Measurements from ENCODE around the gene TERF2IP. TPM values are rescaled to one million over a fixed set of nuclear protein-coding genes. Genes with fewer than 3 reads are reported as not detected.

TERF2IP gene
- total and polyA plus RNA-seq, 5 donors = 70.6 to 77.8 (median 75.8) TPM

- peak in 1 of 2 donors; percentile 44 for ATAC-seq
- no peaks in the 10 kb centered on the region for H3K9me3 ChIP-seq (ENCODE audit: control insufficient read depth, low read length)
- DNase-seq = no peak
- peaks cover 5% of the 10 kb centered on the region for H3K4me1 ChIP-seq (ENCODE audit: control insufficient read depth, insufficient read depth, low read length)
- H3K27ac ChIP-seq (ENCODE audit: low read length) = no peak overlapping the region
- intact Hi-C loops (cut with DNase I) = no loop called here
- no peak overlapping the region for H3K4me3 ChIP-seq (ENCODE audit: low read length)
- no peaks in the 10 kb centered on the region for H3K27me3 ChIP-seq (ENCODE audit: control insufficient read depth, insufficient read depth)
- WGBS = 75% methylated on average over 5 of the region's 5 CpGs
These were observed 31.8 kb downstream of the TERF2IP start for GRCh38 chr16:75679366-75679765.

GRCh38 chr16:75682308-75682707 is 34.7 kb downstream of the TERF2IP start:
- H3K9me3 ChIP-seq (ENCODE audit: control insufficient read depth, low read length) = no peaks in the 10 kb centered on the region
- ATAC-seq (no peak), DNase-seq (no peak)
- intact Hi-C loops (cut with DNase I) = no loop called here
- H3K4me3 ChIP-seq (ENCODE audit: low read length) = no peak overlapping the region
- no peak overlapping the region for H3K27ac ChIP-seq (ENCODE audit: low read length)
- WGBS = 87% methylated on average over 14 of the region's 14 CpGs
- H3K27me3 ChIP-seq (ENCODE audit: control insufficient read depth, insufficient read depth) = no peaks in the 10 kb centered on the region
- H3K4me1 ChIP-seq (ENCODE audit: control insufficient read depth, insufficient read depth, low read length) = peaks cover 5% of the 10 kb centered on the region

- ATAC-seq (peak in 1 of 2 donors; percentile 22), DNase-seq (no peak)
- no peak overlapping the region for H3K4me3 ChIP-seq (ENCODE audit: low read length)
- no peaks in the 10 kb centered on the region for H3K27me3 ChIP-seq (ENCODE audit: control insufficient read depth, insufficient read depth)
- H3K4me1 ChIP-seq (ENCODE audit: control insufficient read depth, insufficient read depth, low read length) = no peaks in the 10 kb centered on the region
- no peak overlapping the region for H3K27ac ChIP-seq (ENCODE audit: low read length)
- no peaks in the 10 kb centered on the region for H3K9me3 ChIP-seq (ENCODE audit: control insufficient read depth, low read length)
- intact Hi-C loops (cut with DNase I) = no loop called here
These were observed 39.8 kb downstream of the TERF2IP start for GRCh38 chr16:75687361-75687760.

- Histone ChIP-seq H3K4me3 (ENCODE audit: low read length) (no peak overlapping the region), H3K9me3 (ENCODE audit: control insufficient read depth, low read length) (no peaks in the 10 kb centered on the region), H3K4me1 (ENCODE audit: control insufficient read depth, insufficient read depth, low read length) (no peaks in the 10 kb centered on the region), H3K27ac (ENCODE audit: low read length) (no peak overlapping the region), H3K27me3 (ENCODE audit: control insufficient read depth, insufficient read depth) (no peaks in the 10 kb centered on the region)
- intact Hi-C loops (cut with DNase I) = no loop called here
- DNase-seq = no peak
- no peak for ATAC-seq
- 85% methylated on average over 6 of the region's 6 CpGs for WGBS
These were observed 48.1 kb downstream of the TERF2IP start for GRCh38 chr16:75695708-75696107.

- DNase-seq (no peak), ATAC-seq (no peak)
- no peaks in the 10 kb centered on the region for H3K27me3 ChIP-seq (ENCODE audit: control insufficient read depth, insufficient read depth)
- no peaks in the 10 kb centered on the region for H3K4me1 ChIP-seq (ENCODE audit: control insufficient read depth, insufficient read depth, low read length)
- no peaks in the 10 kb centered on the region for H3K9me3 ChIP-seq (ENCODE audit: control insufficient read depth, low read length)
- 91% methylated on average over 5 of the region's 5 CpGs for WGBS
- intact Hi-C loops (cut with DNase I) = no loop called here
- H3K4me3 ChIP-seq (ENCODE audit: low read length) = no peak overlapping the region
- no peak overlapping the region for H3K27ac ChIP-seq (ENCODE audit: low read length)
These were observed 50.0 kb downstream of the TERF2IP start for GRCh38 chr16:75697571-75697970.

- Histone ChIP-seq H3K27me3 (ENCODE audit: control insufficient read depth, insufficient read depth) (no peaks in the 10 kb centered on the region), H3K27ac (ENCODE audit: low read length) (no peak within 1 kb of the TSS), H3K4me1 (ENCODE audit: control insufficient read depth, insufficient read depth, low read length) (no peaks in the 10 kb centered on the region), H3K4me3 (ENCODE audit: low read length) (no peak within 1 kb of the TSS), H3K9me3 (ENCODE audit: control insufficient read depth, low read length) (no peaks in the 10 kb centered on the region)
- intact Hi-C loops (cut with DNase I) = no loop called here
- ATAC-seq = no peak
- 90% methylated on average over 5 of the region's 5 CpGs for WGBS
- no peak for DNase-seq
These were observed 53.8 kb downstream of the TERF2IP start, which contains the start of gene DUXB for GRCh38 chr16:75701361-75701760. Gene DUXB (minus strand): TSS chr16:75701461. CDS start chr16:75701418, 43 bp downstream.

GRCh38 chr16:75702242-75702641 is 54.7 kb downstream of the TERF2IP start:
- H3K4me3 ChIP-seq (ENCODE audit: low read length) = no peak overlapping the region
- H3K4me1 ChIP-seq (ENCODE audit: control insufficient read depth, insufficient read depth, low read length) = no peaks in the 10 kb centered on the region
- H3K9me3 ChIP-seq (ENCODE audit: control insufficient read depth, low read length) = no peaks in the 10 kb centered on the region
- ATAC-seq = no peak
- H3K27ac ChIP-seq (ENCODE audit: low read length) = no peak overlapping the region
- no peak for DNase-seq
- 76% methylated on average over 2 of the region's 2 CpGs for WGBS
- intact Hi-C loops (cut with DNase I) = no loop called here
- H3K27me3 ChIP-seq (ENCODE audit: control insufficient read depth, insufficient read depth) = no peaks in the 10 kb centered on the region

- Histone ChIP-seq H3K27ac (ENCODE audit: low read length) (no peak overlapping the region), H3K4me3 (ENCODE audit: low read length) (no peak overlapping the region), H3K9me3 (ENCODE audit: control insufficient read depth, low read length) (no peaks in the 10 kb centered on the region), H3K4me1 (ENCODE audit: control insufficient read depth, insufficient read depth, low read length) (no peaks in the 10 kb centered on the region), H3K27me3 (ENCODE audit: control insufficient read depth, insufficient read depth) (no peaks in the 10 kb centered on the region)
- DNase-seq = no peak
- WGBS = 93% methylated on average over 4 of the region's 4 CpGs
- no peak for ATAC-seq
- intact Hi-C loops (cut with DNase I) = no loop called here
These were observed 55.7 kb downstream of the TERF2IP start for GRCh38 chr16:75703306-75703705.

Other genes starting within 250 kb of the TERF2IP start
- 10 to 100 TPM; 23.7 to 36.8 (median 27.6) TPM for gene CFDP1, start 214.3 kb upstream of the TERF2IP start, total RNA-seq
- gene CFDP1, start 214.3 kb upstream of the TERF2IP start, polyA plus RNA-seq = 40.8 TPM
- gene TMEM170A, start 183.1 kb upstream of the TERF2IP start, total RNA-seq = 10 to 100 TPM; 10.9 to 11.2 (median 11.0) TPM
- gene TMEM170A, start 183.1 kb upstream of the TERF2IP start, polyA plus RNA-seq = 7.2 TPM
- gene CHST6, start 152.3 kb upstream of the TERF2IP start, total RNA-seq = 1 to 10 TPM; 3.1 to 9.9 (median 4.3) TPM
- gene CHST6, start 152.3 kb upstream of the TERF2IP start, polyA plus RNA-seq = 1.9 TPM
- gene CHST5, start 111.7 kb upstream of the TERF2IP start, total RNA-seq = under 1 TPM; 0.14 to 0.45 (median 0.16) TPM
- gene CHST5, start 111.7 kb upstream of the TERF2IP start, polyA plus RNA-seq = 0.11 TPM
- 1 to 10 TPM; 6.3 to 7.8 (median 6.8) TPM for gene TMEM231, start 91.5 kb upstream of the TERF2IP start, total RNA-seq
- 3.8 TPM for gene TMEM231, start 91.5 kb upstream of the TERF2IP start, polyA plus RNA-seq
- gene GABARAPL2, start 81.4 kb upstream of the TERF2IP start, total RNA-seq = 100 to 1,000 TPM; 197 to 245 (median 219) TPM
- gene GABARAPL2, start 81.4 kb upstream of the TERF2IP start, polyA plus RNA-seq = 262 TPM
- gene ADAT1, start 24.5 kb upstream of the TERF2IP start, total RNA-seq = 10 to 100 TPM; 17.8 to 27.2 (median 22.4) TPM
- 8.4 TPM for gene ADAT1, start 24.5 kb upstream of the TERF2IP start, polyA plus RNA-seq
- 100 to 1,000 TPM; 101 to 122 (median 110) TPM for gene KARS1, start 108 bp upstream of the TERF2IP start, total RNA-seq
- 92.2 TPM for gene KARS1, start 108 bp upstream of the TERF2IP start, polyA plus RNA-seq
- gene CPHXL2, start 29.2 kb downstream of the TERF2IP start, total RNA-seq = not detected
- gene CPHXL2, start 29.2 kb downstream of the TERF2IP start, polyA plus RNA-seq = not detected
- gene DUXB, start 53.7 kb downstream of the TERF2IP start, total RNA-seq = not detected
- gene DUXB, start 53.7 kb downstream of the TERF2IP start, polyA plus RNA-seq = not detected
- not detected for gene CPHXL, start 78.7 kb downstream of the TERF2IP start, total RNA-seq
- not detected for gene CPHXL, start 78.7 kb downstream of the TERF2IP start, polyA plus RNA-seq